Spleen (tissue), 11 donors: Measurements from ENCODE around the gene OR10D3. TPM values are rescaled to one million over a fixed set of nuclear protein-coding genes. Genes with fewer than 3 reads are reported as not detected.

Experiments
- DNase-seq: peaks from one replicate; pipeline ENCODE4 v3.0.0-alpha.2; 2020
- H3K27ac ChIP-seq, 8 donors: fragments of 200-600 bp; sonication (generic) in 7 of 8; 1 replicate in 4 of 8; 2 replicates in 4 of 8; pipeline versions ENCODE4 v1.5.0 to v1.8.0; 2016 to 2021; ENCODE audit warnings: inconsistent platforms in 4 of 8, mild to moderate bottlenecking in 4 of 8, moderate library complexity in 1 of 8
- H3K27me3 ChIP-seq, 7 donors: fragments of 200-600 bp; sonication (generic) in 6 of 7; replicated peaks in 1 of 7; 1 replicate in 4 of 7; 2 replicates in 3 of 7; pipeline versions ENCODE4 v1.5.0 to v1.8.0; 2016 to 2021; ENCODE audit warnings: inconsistent platforms in 3 of 7, mild to moderate bottlenecking in 1 of 7
- H3K36me3 ChIP-seq, 6 donors: fragments of 200-600 bp; sonication (generic) in 5 of 6; 1 replicate in 4 of 6; 2 replicates in 2 of 6; pipeline versions ENCODE4 v1.5.0 to v1.8.0; 2016 to 2021; ENCODE audit warnings: inconsistent platforms in 2 of 6
- H3K4me1 ChIP-seq, 6 donors: fragments of 200-600 bp; sonication (generic) in 5 of 6; 1 replicate in 3 of 6; 2 replicates in 3 of 6; pipeline versions ENCODE4 v1.5.0 to v1.8.0; 2016 to 2021; ENCODE audit warnings: inconsistent platforms in 3 of 6
- H3K4me3 ChIP-seq, 8 donors: fragments of 200-600 bp; sonication (generic) in 7 of 8; 1 replicate in 4 of 8; 2 replicates in 4 of 8; pipeline versions ENCODE4 v1.5.0 to v1.8.0; 2016 to 2021; ENCODE audit warnings: inconsistent platforms in 4 of 8, mild to moderate bottlenecking in 4 of 8, moderate library complexity in 2 of 8
- H3K9me3 ChIP-seq, 8 donors: fragments of 200-600 bp; sonication (generic) in 7 of 8; 1 replicate in 4 of 8; 2 replicates in 4 of 8; pipeline versions ENCODE4 v1.5.0 to v1.8.0; 2016 to 2021; ENCODE audit warnings: inconsistent platforms in 4 of 8
- CTCF ChIP-seq, 11 experiments: fragments of 200-600 bp in 7 of 11; fragments of 450-650 bp in 4 of 11; sonication (generic) in 4 of 11; IDR thresholded peaks in 8 of 11; conservative IDR thresholded peaks in 3 of 11; 1 replicate in 7 of 11; 2 replicates in 4 of 11; pipeline versions ENCODE4 v1.4.0 to v1.8.0; 2016 to 2021; ENCODE audit warnings: antibody characterized with exemption in 11 of 11, inconsistent platforms in 4 of 11, mild to moderate bottlenecking in 1 of 11
- POLR2A ChIP-seq, 3 donors: fragments of 450-650 bp; IDR thresholded peaks; one replicate each; pipeline ENCODE4 v1.5.1; 2017; ENCODE audit warnings: antibody characterized with exemption in 3 of 3, mild to moderate bottlenecking in 1 of 3
- POLR2AphosphoS5 ChIP-seq, 3 donors: sonication (generic); formaldehyde crosslinking; IDR thresholded peaks; one replicate each; pipeline ENCODE4 v1.5.1; 2017; ENCODE audit warnings: antibody characterized with exemption in 3 of 3
- WGBS, 5 donors: extraction: QIAGEN DNeasy Blood & Tissue Kit in 3 of 5; methylation state at CpG; one replicate each; pipeline versions ENCODE4 v1.1.5 to v1.1.7; 2013 to 2018; 5-methylcytosine and 5-hydroxymethylcytosine counted together
- intact Hi-C: fragments of 100-400 bp; cut with DNase I; formaldehyde crosslinking; loops from one replicate; pipeline ENCODE4 v1.15.0; 2023; ENCODE audit warnings: low total_unique reads
- polyA plus RNA-seq, 3 donors: library from polyadenylated mRNA; stranded (reverse); fragments of 200-250 nt; gene quantifications; one replicate each; pipeline ENCODE4 v1.2.1, GENCODE V29; 2013
- total RNA-seq, 7 donors: library from RNA; depleted of rRNA in 3 of 7; stranded (reverse); fragments of >200 nt in 3 of 7; fragmentation: NEBNext Ultra II Directional in 4 of 7; extraction: Animal tissue kit (Norgen Biotek cat#: 25700) in 4 of 7; gene quantifications; one replicate each; pipeline versions ENCODE4 v1.1.0 to v1.2.1, GENCODE V29; 2016 to 2021
- donor health status: healthy with polysubstance abuse.
- donor health status: DM: no; HTN: no; CAD: no; lungs with moderate emphysema.
- donor health status: DM: no; HTN: no; CAD: no.
- donor health status: Bipolar disorder and iron deficiency.
- donor health status: healthy.
- donor health status: DM: no; HTN: no; CAD: no.
- donor health status: DM: yes; HTN: yes; CAD: no.

Gene OR10D3
- total and polyA plus RNA-seq, 10 donors = not detected

- WGBS, 5 donors = 83 to 95% (median 95%) methylated on average over 3 of the region's 3 CpGs
- Histone ChIP-seq H3K27ac (no peak overlapping the region), H3K4me1 (no peaks in the 10 kb centered on the region), H3K4me3 (no peak overlapping the region), H3K9me3 (peaks cover 0 to 5% (median 0%) of the 10 kb centered on the region in 8 donors), H3K36me3 (no peaks in the 10 kb centered on the region), H3K27me3 (no peaks in the 10 kb centered on the region)
- intact Hi-C loops = no loop called here
- DNase-seq = no peak
- no peak for TF ChIP-seq CTCF (IDR thresholded peaks at IDR 0.05 in 8 of 11, conservative IDR thresholded peaks at IDR 0.05 in 3 of 11)
- TF ChIP-seq POLR2AphosphoS5 (IDR thresholded peaks at IDR 0.05) = no peak
- no peak for TF ChIP-seq POLR2A (IDR thresholded peaks at IDR 0.05)
These were observed 30.3 kb upstream of the OR10D3 start for GRCh38 chr11:124152770-124153407.

GRCh38 chr11:124153821-124154220 lies 29.3 kb upstream of the OR10D3 start:
- H3K9me3 ChIP-seq = peaks cover 0 to 5% (median 0%) of the 10 kb centered on the region in 8 donors
- 74 to 89% (median 79%) methylated on average over 2 of the region's 2 CpGs for WGBS, 5 donors
- DNase-seq = no peak
- H3K27ac ChIP-seq = no peak overlapping the region
- H3K4me3 ChIP-seq = no peak overlapping the region
- TF ChIP-seq POLR2A (IDR thresholded peaks at IDR 0.05) (no peak), CTCF (IDR thresholded peaks at IDR 0.05 in 8 of 11, conservative IDR thresholded peaks at IDR 0.05 in 3 of 11) (no peak), POLR2AphosphoS5 (IDR thresholded peaks at IDR 0.05) (no peak)
- no peaks in the 10 kb centered on the region for H3K27me3 ChIP-seq
- H3K36me3 ChIP-seq = no peaks in the 10 kb centered on the region
- no peaks in the 10 kb centered on the region for H3K4me1 ChIP-seq
- intact Hi-C loops = no loop called here

DNA sequence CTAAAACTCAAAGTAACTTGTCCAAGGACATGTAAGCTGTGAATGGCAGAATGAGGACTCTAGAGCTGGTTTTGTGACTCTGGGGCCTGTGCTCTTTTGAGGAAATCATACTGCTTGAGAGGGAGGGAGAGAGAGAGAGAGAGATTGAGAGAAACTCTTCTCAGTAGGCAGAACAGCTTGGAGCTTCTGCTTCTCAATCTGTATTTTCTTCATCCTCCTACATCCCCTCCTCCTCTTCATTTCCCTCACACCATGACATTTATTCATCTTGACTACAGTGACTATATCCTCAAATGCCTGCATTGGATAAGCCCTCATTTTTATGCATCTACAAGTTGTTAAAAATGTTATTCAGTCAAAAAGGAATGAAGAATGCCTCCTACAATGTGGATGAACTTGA lies 23.7 kb upstream of the OR10D3 start:
- DNase-seq = no peak
- Histone ChIP-seq H3K36me3 (no peaks in the 10 kb centered on the region), H3K4me1 (no peaks in the 10 kb centered on the region), H3K4me3 (no peak overlapping the region), H3K27me3 (no peaks in the 10 kb centered on the region), H3K27ac (no peak overlapping the region), H3K9me3 (no peaks in the 10 kb centered on the region)
- TF ChIP-seq CTCF (IDR thresholded peaks at IDR 0.05 in 8 of 11, conservative IDR thresholded peaks at IDR 0.05 in 3 of 11) (no peak), POLR2AphosphoS5 (IDR thresholded peaks at IDR 0.05) (no peak), POLR2A (IDR thresholded peaks at IDR 0.05) (no peak)
- intact Hi-C loops = no loop called here

DNA sequence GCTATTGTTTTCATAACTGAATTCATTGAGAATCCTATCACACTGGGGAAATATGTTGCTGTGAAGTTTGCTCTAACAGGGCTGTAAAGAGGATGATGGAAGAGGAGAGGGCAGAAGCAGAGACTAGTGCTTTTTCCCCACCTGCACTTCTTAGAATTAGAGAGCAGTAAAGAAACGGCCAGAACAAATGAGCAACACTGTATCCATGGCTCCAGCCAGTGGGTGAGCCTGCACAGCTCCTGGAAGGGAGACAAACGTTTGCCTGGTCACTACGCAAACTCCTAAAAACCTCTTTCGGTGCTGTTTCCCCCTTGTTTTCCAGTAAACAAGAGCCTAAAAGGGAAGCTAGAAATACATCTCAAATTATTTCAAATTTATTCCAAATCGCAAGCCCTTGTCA lies 22.2 kb upstream of the OR10D3 start:
- 72 to 88% (median 84%) methylated on average over 5 of the region's 5 CpGs for WGBS, 5 donors
- H3K36me3 ChIP-seq = no peaks in the 10 kb centered on the region
- DNase-seq = no peak
- intact Hi-C loops = no loop called here
- TF ChIP-seq CTCF (IDR thresholded peaks at IDR 0.05 in 8 of 11, conservative IDR thresholded peaks at IDR 0.05 in 3 of 11) = no peak
- no peak for TF ChIP-seq POLR2A (IDR thresholded peaks at IDR 0.05)
- no peak for TF ChIP-seq POLR2AphosphoS5 (IDR thresholded peaks at IDR 0.05)
- H3K4me1 ChIP-seq = no peaks in the 10 kb centered on the region
- no peak overlapping the region for H3K27ac ChIP-seq
- H3K9me3 ChIP-seq = no peaks in the 10 kb centered on the region
- no peak overlapping the region for H3K4me3 ChIP-seq
- H3K27me3 ChIP-seq = no peaks in the 10 kb centered on the region
